SK-N-SH treated with all-trans-retinoic acid at 6 μM for 48 hours (cell line): ENCODE data around the gene DRC7.

ENCODE experiments used
- ARNTL ChIP-seq: fragments of 450-650 bp; formaldehyde crosslinking; IDR thresholded peaks from 2 replicates; pipeline ENCODE4 v1.5.0; 2020; ENCODE audit warnings: low read depth, mild to moderate bottlenecking, moderate library complexity, borderline replicate concordance
- PPARA ChIP-seq: fragments of 250-450 bp; sonication (Bioruptor Pico); IDR thresholded peaks from 2 replicates; pipeline ENCODE4 v1.5.0; 2020; ENCODE audit warnings: mild to moderate bottlenecking, borderline replicate concordance
- RARB ChIP-seq: fragments of 250-450 bp; sonication (Bioruptor Pico); IDR thresholded peaks from 2 replicates; pipeline ENCODE4 v1.8.0; 2021; ENCODE audit warnings: mild to moderate bottlenecking, moderate library complexity
- TOX ChIP-seq: fragments of 250-450 bp; sonication (Bioruptor Pico); IDR thresholded peaks from 2 replicates; pipeline ENCODE4 v1.8.0; 2021; ENCODE audit warnings: mild to moderate bottlenecking, moderate library complexity, borderline replicate concordance
- ZFP30 ChIP-seq: fragments of 450-650 bp; formaldehyde crosslinking; IDR thresholded peaks from 2 replicates; pipeline ENCODE4 v1.5.0; 2022; ENCODE audit warnings: mild to moderate bottlenecking, moderate library complexity
- ZNF70 ChIP-seq: fragments of 450-650 bp; formaldehyde crosslinking; IDR thresholded peaks from 2 replicates; pipeline ENCODE4 v1.5.0; 2020; ENCODE audit warnings: mild to moderate bottlenecking, moderate library complexity
- ZNF8 ChIP-seq: fragments of 450-650 bp; formaldehyde crosslinking; IDR thresholded peaks from 2 replicates; pipeline ENCODE4 v1.5.0; 2020; ENCODE audit warnings: mild to moderate bottlenecking, moderate library complexity
- TF ChIP-seq, protein P1 (sequence below): fragments of 250-450 bp; sonication (Bioruptor Pico); IDR thresholded peaks from 2 replicates; pipeline ENCODE4 v1.8.0; 2020; ENCODE audit warnings: mild to moderate bottlenecking, moderate library complexity, borderline replicate concordance
- TF ChIP-seq, protein P2 (sequence below): fragments of 250-450 bp; sonication (Bioruptor Pico); IDR thresholded peaks from 2 replicates; pipeline ENCODE4 v1.5.1; 2020; ENCODE audit warnings: low read depth, mild to moderate bottlenecking, moderate library complexity

DNA sequence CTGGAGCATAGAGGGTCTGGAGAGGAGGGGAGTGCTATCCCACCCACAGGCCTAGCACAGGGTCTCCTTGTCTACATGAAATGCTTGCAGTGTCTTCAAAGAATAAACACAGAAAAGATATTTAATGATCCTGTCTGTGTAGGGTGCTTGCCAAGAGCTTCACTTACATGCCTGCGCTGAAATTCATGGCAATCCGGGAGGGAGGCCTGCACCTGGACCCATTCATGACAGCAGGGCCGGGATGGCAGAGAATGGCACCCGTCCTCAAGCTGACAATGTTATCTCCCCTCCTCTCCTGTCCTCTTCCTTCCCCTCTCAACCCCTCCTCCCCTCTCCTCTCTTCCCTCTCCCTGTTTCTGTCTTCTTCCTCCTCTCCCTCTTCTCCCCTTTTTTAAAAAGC lies 24.4 kb upstream of the DRC7 start:
- TF ChIP-seq, protein P1, sequence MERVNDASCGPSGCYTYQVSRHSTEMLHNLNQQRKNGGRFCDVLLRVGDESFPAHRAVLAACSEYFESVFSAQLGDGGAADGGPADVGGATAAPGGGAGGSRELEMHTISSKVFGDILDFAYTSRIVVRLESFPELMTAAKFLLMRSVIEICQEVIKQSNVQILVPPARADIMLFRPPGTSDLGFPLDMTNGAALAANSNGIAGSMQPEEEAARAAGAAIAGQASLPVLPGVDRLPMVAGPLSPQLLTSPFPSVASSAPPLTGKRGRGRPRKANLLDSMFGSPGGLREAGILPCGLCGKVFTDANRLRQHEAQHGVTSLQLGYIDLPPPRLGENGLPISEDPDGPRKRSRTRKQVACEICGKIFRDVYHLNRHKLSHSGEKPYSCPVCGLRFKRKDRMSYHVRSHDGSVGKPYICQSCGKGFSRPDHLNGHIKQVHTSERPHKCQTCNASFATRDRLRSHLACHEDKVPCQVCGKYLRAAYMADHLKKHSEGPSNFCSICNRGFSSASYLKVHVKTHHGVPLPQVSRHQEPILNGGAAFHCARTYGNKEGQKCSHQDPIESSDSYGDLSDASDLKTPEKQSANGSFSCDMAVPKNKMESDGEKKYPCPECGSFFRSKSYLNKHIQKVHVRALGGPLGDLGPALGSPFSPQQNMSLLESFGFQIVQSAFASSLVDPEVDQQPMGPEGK (CRISPR knock-in tag): no peak
- TF ChIP-seq TOX (CRISPR knock-in tag): no peak
- TF ChIP-seq RARB (CRISPR knock-in tag): no peak
- TF ChIP-seq ZNF8 (CRISPR knock-in tag): no peak
- no peak for TF ChIP-seq ARNTL
- TF ChIP-seq ZNF70 (CRISPR knock-in tag): no peak
- no peak for TF ChIP-seq PPARA (CRISPR knock-in tag)
- no peak for TF ChIP-seq ZFP30 (CRISPR knock-in tag)
- TF ChIP-seq, protein P2, sequence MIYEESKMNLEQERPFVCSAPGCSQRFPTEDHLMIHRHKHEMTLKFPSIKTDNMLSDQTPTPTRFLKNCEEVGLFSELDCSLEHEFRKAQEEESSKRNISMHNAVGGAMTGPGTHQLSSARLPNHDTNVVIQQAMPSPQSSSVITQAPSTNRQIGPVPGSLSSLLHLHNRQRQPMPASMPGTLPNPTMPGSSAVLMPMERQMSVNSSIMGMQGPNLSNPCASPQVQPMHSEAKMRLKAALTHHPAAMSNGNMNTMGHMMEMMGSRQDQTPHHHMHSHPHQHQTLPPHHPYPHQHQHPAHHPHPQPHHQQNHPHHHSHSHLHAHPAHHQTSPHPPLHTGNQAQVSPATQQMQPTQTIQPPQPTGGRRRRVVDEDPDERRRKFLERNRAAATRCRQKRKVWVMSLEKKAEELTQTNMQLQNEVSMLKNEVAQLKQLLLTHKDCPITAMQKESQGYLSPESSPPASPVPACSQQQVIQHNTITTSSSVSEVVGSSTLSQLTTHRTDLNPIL (CRISPR knock-in tag): no peak
